CD4-positive, alpha-beta T cell (primary cell): Measurements from ENCODE around the gene ZNF219. TPM values are rescaled to one million over a fixed set of nuclear protein-coding genes. Genes with fewer than 3 reads are reported as not detected.

Experiments
- ATAC-seq: fragments of 200-7000 bp; cut with Tn5 transposase; one replicate; pipeline ENCODE4 v1.10.0; 2022; ENCODE audit warnings: mild to moderate bottlenecking; ENCODE audit not compliant: poor library complexity
- CTCF ChIA-PET: fragments of 350-600 bp; sonication (Branson Sonifier 250); formaldehyde crosslinking; loops from one replicate; lab custom pipeline; 2021; ENCODE audit warnings: antibody characterized with exemption, inconsistent platforms; lab: Charles Lee
- POLR2A ChIA-PET: fragments of 350-600 bp; sonication (Branson Sonifier 250); formaldehyde crosslinking; loops from one replicate; lab custom pipeline; 2021; ENCODE audit warnings: antibody characterized with exemption, inconsistent platforms; lab: Charles Lee
- DNase-seq, 14 experiments: peaks; one replicate each; pipeline ENCODE4 v3.0.0-alpha.2; 2013 to 2020; ENCODE audit warnings: mixed read lengths in 2 of 14
- H3K27ac ChIP-seq, 2 donors: one replicate each; pipeline versions ENCODE4 v1.5.1 to v1.7.0; 2013; ENCODE audit warnings: low read length in 2 of 2, low read depth in 1 of 2, mild to moderate bottlenecking in 1 of 2
- H3K27me3 ChIP-seq, 2 experiments: 1 replicate in 1 of 2; 2 replicates in 1 of 2; pipeline versions ENCODE4 v1.6.1 to v1.7.0; 2013; ENCODE audit warnings: low read length in 2 of 2, control low read depth in 1 of 2, mild to moderate bottlenecking in 1 of 2, moderate library complexity in 1 of 2; ENCODE audit not compliant: insufficient read depth in 2 of 2, control insufficient read depth in 1 of 2
- H3K36me3 ChIP-seq: one replicate; pipeline ENCODE4 v1.6.1; 2013; ENCODE audit warnings: low read length, control low read depth; ENCODE audit not compliant: insufficient read depth
- H3K4me1 ChIP-seq: one replicate; pipeline ENCODE4 v1.6.1; 2013; ENCODE audit warnings: low read length, control low read depth; ENCODE audit not compliant: insufficient read depth
- H3K4me3 ChIP-seq: one replicate; pipeline ENCODE4 v1.5.1; 2013; ENCODE audit warnings: mild to moderate bottlenecking, low read length, moderate library complexity
- H3K9me3 ChIP-seq, 2 experiments: 1 replicate in 1 of 2; 2 replicates in 1 of 2; pipeline versions ENCODE4 v1.6.1 to v1.7.0; 2013; ENCODE audit warnings: low read length in 2 of 2, mild to moderate bottlenecking in 2 of 2, control low read depth in 1 of 2, moderate library complexity in 1 of 2; ENCODE audit not compliant: control insufficient read depth in 1 of 2, insufficient read depth in 1 of 2
- H3K27ac Mint-ChIP-seq: one replicate; pipeline ENCODE4 v1.8.0; 2020; ENCODE audit warnings: mixed read lengths
- H3K27me3 Mint-ChIP-seq: one replicate; pipeline ENCODE4 v1.8.0; 2021; ENCODE audit warnings: mixed read lengths
- H3K36me3 Mint-ChIP-seq: one replicate; pipeline ENCODE4 v1.8.0; 2021; ENCODE audit warnings: low read depth, mixed read lengths
- H3K4me1 Mint-ChIP-seq: one replicate; pipeline ENCODE4 v1.8.0; 2021; ENCODE audit warnings: low read depth, mixed read lengths
- H3K4me3 Mint-ChIP-seq: one replicate; pipeline ENCODE4 v1.8.0; 2020; ENCODE audit warnings: mild to moderate bottlenecking, mixed read lengths
- H3K9me3 Mint-ChIP-seq: one replicate; pipeline ENCODE4 v1.8.0; 2020; ENCODE audit warnings: mixed read lengths
- intact Hi-C, 2 experiments: fragments of 100-400 bp; cut with DNase I in 1 of 2; cut with micrococcal nuclease in 1 of 2; formaldehyde crosslinking; loops; one replicate each; pipeline versions ENCODE4 v1.15.1 to v1.9.0; 2023 to 2025; cut with DNase I, micrococcal nuclease
- total RNA-seq, 174 experiments: library from RNA in 2 of 174; stranded (reverse) in 2 of 174; gene quantifications; one replicate each; pipeline ENCODE4 v1.2.3 and lab custom pipeline; 2021 to 2026
- TF ChIP-seq, protein P1 (sequence below): fragments of 200-600 bp; IDR thresholded peaks from one replicate; pipeline ENCODE4 v1.8.0; 2022; ENCODE audit warnings: antibody characterized with exemption, mild to moderate bottlenecking

The ZNF219 gene
- total RNA-seq, 2 experiments from 2014 or later = 15.2 to 15.5 TPM

DNA sequence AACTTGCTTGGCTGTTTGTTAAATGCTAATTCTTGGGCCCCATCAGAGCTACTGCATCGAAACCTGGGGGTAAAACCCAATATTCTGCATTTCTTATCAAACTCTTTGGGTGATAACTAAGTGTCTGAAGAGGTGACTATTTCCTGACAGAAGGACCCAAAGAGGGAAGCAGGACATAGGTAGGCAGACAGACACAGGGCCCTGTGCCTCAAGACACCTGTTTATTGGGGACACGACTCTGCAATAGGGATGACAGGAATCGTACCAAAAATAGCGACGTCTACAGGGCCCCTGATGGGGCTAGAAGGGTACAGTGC lies 8.6 kb downstream of the ZNF219 start:
- Mint-ChIP-seq H3K27ac (no peak overlapping the region), H3K4me3 (no peak overlapping the region), H3K9me3 (no peaks in the 10 kb centered on the region), H3K36me3 (peaks cover 12% of the 10 kb centered on the region), H3K4me1 (peaks cover 39% of the 10 kb centered on the region), H3K27me3 (no peaks in the 10 kb centered on the region)
- ATAC-seq (no peak), DNase-seq (no peak)
- H3K27me3 ChIP-seq = no peaks in the 10 kb centered on the region
- H3K27ac ChIP-seq = no peak overlapping the region
- intact Hi-C loops = loop anchor here in 1 of 2 experiments (10.0 kb wide), 1 partner anchor 625 kb away; the partner anchor contains the start of genes PIP4P1 and PNP
- H3K36me3 ChIP-seq = no peaks in the 10 kb centered on the region
- no peak overlapping the region for H3K4me3 ChIP-seq
- peaks cover 34% of the 10 kb centered on the region for H3K4me1 ChIP-seq
- TF ChIP-seq, protein P1, sequence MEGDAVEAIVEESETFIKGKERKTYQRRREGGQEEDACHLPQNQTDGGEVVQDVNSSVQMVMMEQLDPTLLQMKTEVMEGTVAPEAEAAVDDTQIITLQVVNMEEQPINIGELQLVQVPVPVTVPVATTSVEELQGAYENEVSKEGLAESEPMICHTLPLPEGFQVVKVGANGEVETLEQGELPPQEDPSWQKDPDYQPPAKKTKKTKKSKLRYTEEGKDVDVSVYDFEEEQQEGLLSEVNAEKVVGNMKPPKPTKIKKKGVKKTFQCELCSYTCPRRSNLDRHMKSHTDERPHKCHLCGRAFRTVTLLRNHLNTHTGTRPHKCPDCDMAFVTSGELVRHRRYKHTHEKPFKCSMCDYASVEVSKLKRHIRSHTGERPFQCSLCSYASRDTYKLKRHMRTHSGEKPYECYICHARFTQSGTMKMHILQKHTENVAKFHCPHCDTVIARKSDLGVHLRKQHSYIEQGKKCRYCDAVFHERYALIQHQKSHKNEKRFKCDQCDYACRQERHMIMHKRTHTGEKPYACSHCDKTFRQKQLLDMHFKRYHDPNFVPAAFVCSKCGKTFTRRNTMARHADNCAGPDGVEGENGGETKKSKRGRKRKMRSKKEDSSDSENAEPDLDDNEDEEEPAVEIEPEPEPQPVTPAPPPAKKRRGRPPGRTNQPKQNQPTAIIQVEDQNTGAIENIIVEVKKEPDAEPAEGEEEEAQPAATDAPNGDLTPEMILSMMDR = no peak
- ChIA-PET POLR2A (no interaction called here), CTCF (interaction anchor here (1.7 to 4.8 kb wide), 5 partner anchors 14 to 75 kb away, joined by 5 to 51 read pairs (median 24); no protein-coding TSS in a partner anchor)
- H3K9me3 ChIP-seq = no peaks in the 10 kb centered on the region

DNA sequence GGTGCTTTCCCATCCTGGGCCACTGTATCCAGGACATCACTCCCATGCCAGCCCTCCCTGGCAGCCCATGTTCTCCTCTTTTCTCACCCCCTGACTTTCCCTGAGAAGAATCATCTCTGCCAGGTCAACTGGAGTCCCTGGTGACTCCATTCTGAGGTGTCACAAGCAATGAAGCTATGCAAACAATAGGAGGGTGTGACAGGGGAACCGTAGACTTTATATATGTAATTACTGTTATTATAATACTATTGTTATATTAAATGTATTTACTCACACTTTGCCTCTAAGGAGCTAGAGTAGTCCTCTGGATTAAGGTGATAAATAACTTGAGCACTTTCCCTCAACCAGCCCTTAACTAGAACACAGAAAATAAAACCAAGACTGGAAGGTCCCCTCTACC lies 9.2 kb downstream of the ZNF219 start:
- peaks cover 12% of the 10 kb centered on the region for H3K36me3 Mint-ChIP-seq
- H3K4me3 Mint-ChIP-seq = no peak overlapping the region
- intact Hi-C loops = loop anchor here in 1 of 2 experiments (10.0 kb wide), 1 partner anchor 624 kb away; the partner anchor contains the start of genes PIP4P1 and PNP

DNA sequence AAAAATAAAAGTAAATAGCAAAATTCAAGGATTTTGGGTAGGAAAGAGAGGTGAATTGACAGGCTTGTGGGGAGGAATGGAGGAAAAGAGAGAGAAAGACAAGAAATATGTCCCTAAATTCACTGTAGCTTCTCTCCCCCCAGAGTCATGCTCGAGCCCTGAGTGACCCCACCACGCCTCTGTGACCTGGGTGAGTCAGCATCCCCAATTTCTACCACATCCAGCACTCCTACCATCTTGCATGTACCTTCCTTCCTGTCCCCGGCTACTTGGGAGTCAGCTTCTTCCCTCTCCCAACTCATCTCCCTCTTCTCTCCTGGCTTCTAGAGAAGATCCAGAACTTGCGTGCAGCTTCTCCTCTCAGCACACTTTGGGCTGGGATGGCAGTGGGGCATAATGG lies 9.8 kb downstream of the ZNF219 start:
- TF ChIP-seq, protein P1 = no peak
- Mint-ChIP-seq H3K4me3 (no peak overlapping the region), H3K27me3 (no peaks in the 10 kb centered on the region), H3K27ac (peak overlapping the region; percentile 90), H3K36me3 (peaks cover 12% of the 10 kb centered on the region), H3K4me1 (peaks cover 39% of the 10 kb centered on the region), H3K9me3 (no peaks in the 10 kb centered on the region)
- intact Hi-C loops = loop anchor here in 1 of 2 experiments (10.0 kb wide), 1 partner anchor 624 kb away; the partner anchor contains the start of genes PIP4P1 and PNP
- DNase-seq (peak in 1 of 14 experiments; percentile 24), ATAC-seq (no peak)
- ChIA-PET CTCF (interaction anchor here (1.7 to 4.8 kb wide), 5 partner anchors 15 to 74 kb away, joined by 5 to 51 read pairs (median 24); no protein-coding TSS in a partner anchor), POLR2A (interaction anchor here (2.1 kb wide), 2 partner anchors 15 to 18 kb away, joined by 11 to 21 read pairs; partner anchors contain the start of gene ARHGEF40)
- Histone ChIP-seq H3K4me3 (no peak overlapping the region), H3K27me3 (no peaks in the 10 kb centered on the region), H3K36me3 (no peaks in the 10 kb centered on the region), H3K4me1 (peaks cover 34% of the 10 kb centered on the region), H3K9me3 (no peaks in the 10 kb centered on the region), H3K27ac (peak overlapping the region in 1 of 2 donors; percentile 97)

More for the DNA sequence above, 9.2 kb downstream of the ZNF219 start:
- H3K27me3 Mint-ChIP-seq = no peaks in the 10 kb centered on the region
- H3K27ac Mint-ChIP-seq = peak overlapping the region; percentile 90
- Histone ChIP-seq H3K9me3 (no peaks in the 10 kb centered on the region), H3K27me3 (no peaks in the 10 kb centered on the region), H3K4me1 (peaks cover 34% of the 10 kb centered on the region), H3K36me3 (no peaks in the 10 kb centered on the region), H3K4me3 (no peak overlapping the region), H3K27ac (no peak overlapping the region)
- CTCF ChIA-PET = interaction anchor here (1.7 to 4.8 kb wide), 5 partner anchors 15 to 74 kb away, joined by 5 to 51 read pairs (median 24); no protein-coding TSS in a partner anchor
- POLR2A ChIA-PET = no interaction called here
- DNase-seq = no peak
- no peak for ATAC-seq
- TF ChIP-seq, protein P1 = no peak
- H3K4me1 Mint-ChIP-seq = peaks cover 39% of the 10 kb centered on the region
- H3K9me3 Mint-ChIP-seq = no peaks in the 10 kb centered on the region
